ENCODE measurements around the gene HTR3C.

Gene HTR3C

GRCh38 chr3:184097556-184097955 is 44.7 kb downstream of the HTR3C start:
- Histone ChIP-seq H3K9me3 (no peaks in the 10 kb centered on the region), H3K4me3 (ENCODE audit: low read depth in 1 of 2, low read length in 1 of 2) (no peak overlapping the region), H3K36me3 (no peaks in the 10 kb centered on the region), H3K4me1 (ENCODE audit: control insufficient read depth in 1 of 2, insufficient read depth in 1 of 2, low read depth in 1 of 2, low read length in 1 of 2) (no peaks in the 10 kb centered on the region), H3K27me3 (peaks cover 11% of the 10 kb centered on the region), H3K27ac (no peak overlapping the region)
- no peak for TF ChIP-seq CTCF (IDR thresholded peaks at IDR 0.05)

- H3K27ac ChIP-seq = no peak overlapping the region
- peaks cover 11% of the 10 kb centered on the region for H3K27me3 ChIP-seq
- no peak overlapping the region for H3K4me3 ChIP-seq (ENCODE audit: low read depth in 1 of 2, low read length in 1 of 2)
- no peaks in the 10 kb centered on the region for H3K9me3 ChIP-seq
- H3K36me3 ChIP-seq = no peaks in the 10 kb centered on the region
- no peaks in the 10 kb centered on the region for H3K4me1 ChIP-seq (ENCODE audit: control insufficient read depth in 1 of 2, insufficient read depth in 1 of 2, low read depth in 1 of 2, low read length in 1 of 2)
- no peak for TF ChIP-seq CTCF (IDR thresholded peaks at IDR 0.05)
These were observed 47.2 kb downstream of the HTR3C start for GRCh38 chr3:184099806-184100686.

Data from neutrophil (primary cell).